ENCODE data around the gene RTP2. TPM values are rescaled to one million over a fixed set of nuclear protein-coding genes. Genes with fewer than 3 reads are reported as not detected.

RTP2 gene
- total and polyA plus RNA-seq, 2 of the 4 experiments (the other 2 are of a cell fraction): not detected

Other genes with a start within 250 kb of the RTP2 start
- gene SST, start 32.2 kb downstream of the RTP2 start, total RNA-seq (2012; rRNA removed): not detected in 2 replicates
- gene SST, start 32.2 kb downstream of the RTP2 start, polyA plus RNA-seq (2012; rRNA removed): not detected in 2 replicates
- gene BCL6, start 42.9 kb upstream of the RTP2 start, total RNA-seq (2012; rRNA removed): 21.4 and 22.6 TPM in 2 replicates
- 19.7 and 20.4 TPM in 2 replicates for gene BCL6, start 42.9 kb upstream of the RTP2 start, polyA plus RNA-seq (2012; rRNA removed)